Stimulated activated CD8-positive, alpha-beta memory T cell treated with anti-CD3 and anti-CD28 coated beads, Interleukin-4, amount 100 ng/mL, for 48 hours (primary cell): ENCODE results near the gene SERPINB8.

Experiments used
- DNase-seq: peaks from one replicate; pipeline ENCODE4 v3.0.0-alpha.2; 2020

The SERPINB8 gene

DNA sequence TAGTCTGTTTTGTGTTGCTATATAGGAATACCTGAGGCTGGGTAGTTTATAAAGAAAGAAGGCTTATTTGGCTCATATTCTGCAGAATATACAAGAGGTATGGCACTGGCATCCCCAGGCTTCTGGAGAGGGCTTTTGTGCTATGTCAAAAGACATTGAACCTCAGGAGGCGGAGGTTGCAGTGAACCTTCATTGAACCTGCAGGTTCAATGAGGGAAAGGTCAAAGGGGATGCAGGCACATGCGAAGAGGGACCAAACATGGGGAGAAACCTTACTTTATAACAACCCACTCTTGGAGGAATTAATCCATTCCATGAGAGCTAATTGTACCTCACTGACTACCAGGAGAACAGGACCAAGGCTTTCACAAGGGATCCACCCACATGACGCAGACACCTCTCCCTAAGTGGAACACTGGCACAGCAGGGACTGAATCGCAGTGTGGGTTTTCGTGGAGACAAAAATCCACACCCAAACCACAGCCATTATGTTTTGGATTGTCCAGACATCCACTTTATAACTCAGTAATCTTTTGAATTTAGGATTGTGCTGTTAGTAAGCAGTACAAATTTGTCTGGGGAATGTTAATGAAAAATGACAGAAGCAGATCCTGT lies 4.1 kb upstream of the SERPINB8 start:
- no peak for DNase-seq

- DNase-seq: no peak
Observed at GRCh38 chr18:63970809-63971205, 926 bp downstream of the SERPINB8 start.

DNA sequence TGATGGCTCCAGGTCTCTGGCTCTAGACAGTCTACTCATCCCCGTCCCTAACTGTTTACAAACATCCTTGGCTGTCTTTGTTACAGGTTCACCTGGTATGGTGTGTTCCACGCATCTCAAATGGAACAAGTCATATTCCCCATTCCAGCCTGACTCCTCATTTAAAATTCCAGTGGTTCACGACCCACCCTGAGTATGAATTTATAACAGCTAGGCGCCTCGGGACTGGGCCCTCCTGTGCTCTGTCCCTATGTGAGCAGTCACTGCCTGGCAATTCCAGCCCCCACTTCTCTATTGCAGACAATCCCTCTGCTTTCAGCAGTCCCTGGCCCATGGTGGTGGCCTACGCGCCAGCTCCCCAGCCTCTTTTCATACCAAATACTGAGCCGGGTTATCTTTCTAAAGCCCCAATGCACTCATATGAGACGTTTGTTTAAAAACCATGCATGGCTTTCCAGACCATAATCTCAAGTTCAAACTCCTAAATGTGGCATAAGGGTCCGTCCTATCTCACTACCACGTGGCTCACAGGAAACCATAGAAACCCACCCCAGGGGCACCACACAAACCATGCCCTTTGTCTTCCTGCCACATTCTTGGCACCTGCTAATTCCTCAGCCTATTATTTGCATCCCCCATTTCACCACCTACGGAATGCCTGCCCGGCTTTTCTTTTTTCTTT lies 1.6 kb downstream of the SERPINB8 start:
- no peak for DNase-seq

DNA sequence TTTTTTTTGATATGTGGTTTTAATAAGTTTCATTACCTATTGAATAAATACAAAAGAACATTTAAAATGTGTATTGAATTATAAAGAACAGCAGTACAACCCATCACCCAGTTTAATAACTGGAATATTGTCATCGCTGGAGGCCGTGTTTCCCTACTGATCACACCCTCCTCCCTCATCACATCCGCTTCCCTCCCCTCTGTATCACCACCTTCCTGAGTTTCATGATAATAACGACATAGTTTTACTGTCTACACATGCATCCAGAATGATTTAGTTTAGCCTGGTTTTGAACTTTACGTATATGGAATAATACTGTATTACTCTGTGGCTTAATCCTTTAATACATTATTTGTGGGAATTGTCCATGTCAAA lies 2.1 kb downstream of the SERPINB8 start:
- DNase-seq: no peak

DNA sequence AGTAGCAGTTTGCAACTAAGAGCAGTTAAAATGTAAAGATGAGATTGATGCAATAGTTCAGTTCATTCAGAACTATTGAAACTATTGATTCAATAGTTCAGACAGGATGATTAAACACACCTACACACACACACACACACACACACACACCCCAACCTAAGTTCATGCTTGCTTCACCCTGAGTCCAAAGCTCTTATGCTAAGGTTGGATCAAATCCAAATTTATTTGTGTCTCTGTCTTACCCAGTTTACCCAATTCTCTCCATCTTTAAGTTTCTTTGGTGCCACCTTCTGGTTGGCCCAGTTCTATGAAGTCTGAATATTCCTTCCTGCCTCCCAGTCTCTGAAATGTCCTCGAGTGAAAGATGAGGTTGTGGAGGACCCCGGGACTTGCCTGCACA lies 5.1 kb downstream of the SERPINB8 start:
- no peak for DNase-seq

DNA sequence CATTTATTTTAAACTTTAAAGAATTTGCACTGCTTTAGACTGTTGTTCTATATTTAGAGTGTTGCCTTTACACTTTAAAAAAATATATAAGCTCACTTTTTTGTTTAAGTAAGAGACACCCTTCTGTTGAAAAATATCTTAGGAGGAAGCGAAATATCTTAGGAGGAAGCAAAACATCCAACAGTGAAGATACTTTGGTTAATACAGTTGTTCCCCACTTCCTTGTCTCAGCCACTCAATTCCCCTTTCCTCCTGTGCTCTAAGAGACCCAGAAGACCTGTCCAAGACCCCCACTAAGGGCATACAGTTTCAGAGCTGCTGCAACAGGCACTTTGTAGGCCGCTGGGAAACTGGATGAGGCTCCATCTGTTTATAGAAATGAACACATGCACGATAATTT lies 5.7 kb downstream of the SERPINB8 start:
- no peak for DNase-seq

- no peak for DNase-seq
Observed at GRCh38 chr18:63977040-63977439, 7.2 kb downstream of the SERPINB8 start.

- peak; percentile 43 for DNase-seq
Observed at GRCh38 chr18:63979409-63979920, 9.6 kb downstream of the SERPINB8 start.

- no peak for DNase-seq
Observed at GRCh38 chr18:63980027-63980426, 10.1 kb downstream of the SERPINB8 start.

DNA sequence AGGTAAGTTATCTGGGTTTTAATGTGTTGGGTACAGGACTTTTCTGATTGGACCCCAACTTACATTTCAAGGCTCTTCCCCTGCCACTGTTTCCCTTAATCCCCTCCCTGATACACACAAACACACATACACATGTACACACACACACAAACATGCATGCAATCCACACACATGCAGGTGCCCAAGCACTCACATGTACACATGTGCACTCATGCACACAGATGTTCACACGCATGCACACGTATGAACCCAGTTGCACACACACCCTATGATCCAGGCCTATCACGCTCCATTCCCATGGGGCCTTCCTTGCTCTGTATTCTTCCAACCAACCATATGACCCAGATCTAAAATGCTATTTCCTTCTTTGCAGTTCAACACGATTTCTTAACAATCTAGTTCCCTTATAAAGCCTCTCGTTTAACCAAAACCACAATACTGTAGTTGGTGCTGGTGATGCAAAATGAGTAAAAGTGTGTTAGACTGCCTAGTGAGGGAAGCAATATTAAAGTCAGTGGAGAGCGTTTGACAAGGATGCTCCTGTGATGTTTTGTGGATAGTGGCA lies 11.1 kb downstream of the SERPINB8 start:
- DNase-seq: no peak

DNA sequence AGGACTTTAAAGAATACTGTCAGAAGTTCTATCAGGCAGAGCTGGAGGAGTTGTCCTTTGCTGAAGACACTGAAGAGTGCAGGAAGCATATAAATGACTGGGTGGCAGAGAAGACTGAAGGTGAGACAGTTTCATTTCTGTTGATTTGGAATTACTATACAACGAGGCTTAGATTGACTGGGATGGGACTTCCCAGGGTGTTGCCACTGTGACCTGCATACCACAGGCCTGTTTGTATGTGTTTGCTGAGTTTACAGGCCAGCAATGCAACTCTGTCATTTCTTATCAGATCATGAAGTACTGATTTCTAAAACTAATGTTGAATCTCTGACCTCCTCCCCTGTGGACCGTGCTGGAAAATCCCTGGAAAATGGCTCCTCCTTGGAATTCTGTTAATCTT lies 11.8 kb downstream of the SERPINB8 start:
- DNase-seq: no peak

DNA sequence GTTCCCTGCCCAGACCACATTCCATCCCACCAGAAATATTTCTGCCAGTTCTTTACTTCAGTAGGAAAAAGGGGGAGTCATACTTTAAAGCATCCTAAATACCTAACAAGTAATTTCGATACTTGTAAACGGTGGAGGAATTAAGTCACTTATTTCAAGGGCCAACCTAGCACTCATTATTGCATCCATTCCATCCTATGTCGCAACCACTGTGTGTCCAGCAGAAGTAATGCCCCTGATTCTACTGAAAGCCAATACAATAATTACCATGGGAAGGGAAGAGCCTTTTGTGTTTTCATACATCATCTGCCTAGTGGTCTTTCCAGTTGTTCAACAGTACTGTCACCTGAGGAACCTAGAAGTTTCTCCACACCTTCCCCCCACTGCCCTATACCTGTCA lies 12.5 kb downstream of the SERPINB8 start:
- no peak for DNase-seq

DNA sequence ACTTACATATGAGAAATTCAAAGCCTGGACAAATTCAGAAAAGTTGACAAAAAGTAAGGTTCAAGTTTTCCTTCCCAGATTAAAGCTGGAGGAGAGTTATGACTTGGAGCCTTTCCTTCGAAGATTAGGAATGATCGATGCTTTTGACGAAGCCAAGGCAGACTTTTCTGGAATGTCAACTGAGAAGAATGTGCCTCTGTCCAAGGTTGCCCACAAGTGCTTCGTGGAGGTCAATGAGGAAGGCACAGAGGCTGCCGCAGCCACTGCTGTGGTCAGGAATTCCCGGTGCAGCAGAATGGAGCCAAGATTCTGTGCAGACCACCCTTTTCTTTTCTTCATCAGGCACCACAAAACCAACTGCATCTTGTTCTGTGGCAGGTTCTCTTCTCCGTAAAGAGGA lies 17.0 kb downstream of the SERPINB8 start:
- no peak for DNase-seq

GRCh38 chr18:63987743-63988142 lies 17.9 kb downstream of the SERPINB8 start:
- no peak for DNase-seq

- DNase-seq: no peak
Observed at GRCh38 chr18:63992751-63993150, 22.9 kb downstream of the SERPINB8 start.

- peak; percentile 72 for DNase-seq
Observed at GRCh38 chr18:63994783-63995399, 25.0 kb downstream of the SERPINB8 start.

DNA sequence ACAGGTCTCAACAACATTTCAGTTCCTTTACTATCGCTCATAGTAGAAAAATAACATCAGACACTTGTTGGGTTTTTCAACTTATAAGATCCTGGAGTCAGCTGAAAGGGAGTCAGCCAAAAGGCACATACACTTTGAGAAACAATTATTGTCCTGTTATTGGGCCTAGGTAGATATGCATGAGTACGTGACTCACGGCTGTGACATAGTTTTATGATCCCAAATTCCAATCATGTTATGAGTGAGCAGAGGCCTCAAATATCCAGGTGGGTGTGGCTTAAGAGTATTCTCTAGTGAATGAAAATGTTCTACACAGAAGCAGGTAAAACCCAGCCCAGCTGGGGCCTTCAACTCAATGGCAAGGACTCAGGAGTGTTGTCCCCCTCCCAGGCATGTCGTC lies 27.2 kb downstream of the SERPINB8 start:
- DNase-seq: no peak

- DNase-seq: no peak
Observed at GRCh38 chr18:63997606-63998005, 27.7 kb downstream of the SERPINB8 start.

- DNase-seq: no peak
Observed at GRCh38 chr18:63999871-64000270, 30.0 kb downstream of the SERPINB8 start.

DNA sequence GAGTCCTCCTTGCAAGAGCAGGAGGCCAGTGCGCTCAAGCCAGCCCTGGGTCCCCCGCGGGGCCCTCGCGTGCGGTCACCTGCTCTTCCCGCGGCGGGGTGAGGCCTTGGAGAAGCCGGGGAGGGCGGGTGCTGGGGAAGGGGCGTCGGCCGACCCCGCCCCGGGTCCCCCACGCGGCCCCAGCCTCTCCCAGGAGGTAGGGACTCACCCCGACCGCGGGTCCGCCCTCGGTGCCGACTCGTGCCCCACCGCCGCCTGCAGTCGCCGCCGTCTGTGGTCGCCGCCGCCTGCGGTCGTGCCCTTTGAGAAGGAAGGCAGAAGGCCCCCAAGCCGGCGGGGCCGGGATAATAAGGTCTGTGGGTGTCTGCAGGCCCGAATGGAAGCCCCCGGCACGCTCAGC lies 32.7 kb downstream of the SERPINB8 start:
- no peak for DNase-seq

GRCh38 chr18:64009305-64009704 lies 39.4 kb downstream of the SERPINB8 start:
- DNase-seq: no peak

DNA sequence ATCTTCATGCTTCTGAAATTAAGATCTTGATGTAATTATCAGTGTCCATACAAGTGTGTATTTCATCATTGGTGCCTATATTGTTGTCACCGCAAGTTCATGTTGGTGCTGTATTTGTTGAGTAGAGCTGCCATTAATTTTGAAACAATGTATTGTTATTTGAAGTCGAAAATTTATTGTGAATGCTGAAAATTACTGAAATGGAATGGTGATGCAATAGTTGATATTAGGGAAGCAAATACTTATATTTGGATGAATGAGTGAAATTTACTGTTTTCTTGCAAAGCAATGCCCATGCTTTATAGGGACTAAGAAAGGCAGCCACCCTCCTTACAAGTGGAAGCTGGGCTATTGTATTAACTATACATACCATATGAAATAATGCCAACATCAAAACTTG lies 41.6 kb downstream of the SERPINB8 start:
- DNase-seq: no peak

GRCh38 chr18:64017870-64018269 lies 48.0 kb downstream of the SERPINB8 start:
- no peak for DNase-seq
